ENCODE results near the gene CCDC88B.

CCDC88B gene

GRCh38 chr11:64298966-64299846, 40.8 kb upstream of the CCDC88B start:
- no peaks in the 10 kb centered on the region for H3K36me3 ChIP-seq (ENCODE audit: control insufficient read depth, insufficient read depth, low read length)
- H3K4me1 ChIP-seq (ENCODE audit: control insufficient read depth, insufficient read depth, low read length), result peaks cover 4% of the 10 kb centered on the region
- H3K27me3 ChIP-seq (ENCODE audit: control insufficient read depth, insufficient read depth, low read length), result peaks cover 80% of the 10 kb centered on the region
- no peak overlapping the region for H3K9ac ChIP-seq (ENCODE audit: low read depth, low read length)
- H3K9me3 ChIP-seq (ENCODE audit: control insufficient read depth, insufficient read depth, low read length), result no peaks in the 10 kb centered on the region
- peak overlapping the region; percentile 65 for H3K4me3 ChIP-seq (ENCODE audit: low read depth, low read length)

GRCh38 chr11:64299847-64300648, 40.0 kb upstream of the CCDC88B start, which contains the start of gene CATSPERZ:
TSS of gene CATSPERZ (plus strand) at chr11:64300358. CDS start at chr11:64300411, 53 bp downstream.
- Histone ChIP-seq H3K36me3 (ENCODE audit: control insufficient read depth, insufficient read depth, low read length) (no peaks in the 10 kb centered on the region), H3K4me1 (ENCODE audit: control insufficient read depth, insufficient read depth, low read length) (peaks cover 5% of the 10 kb centered on the region), H3K9ac (ENCODE audit: low read depth, low read length) (no peak within 1 kb of the TSS), H3K4me3 (ENCODE audit: low read depth, low read length) (peak within 1 kb of the TSS; percentile 65), H3K9me3 (ENCODE audit: control insufficient read depth, insufficient read depth, low read length) (no peaks in the 10 kb centered on the region), H3K27me3 (ENCODE audit: control insufficient read depth, insufficient read depth, low read length) (peaks cover 71% of the 10 kb centered on the region)

GRCh38 chr11:64303109-64304031, 36.6 kb upstream of the CCDC88B start:
- Histone ChIP-seq H3K27me3 (ENCODE audit: control insufficient read depth, insufficient read depth, low read length) (peaks cover 38% of the 10 kb centered on the region), H3K4me3 (ENCODE audit: low read depth, low read length) (no peak overlapping the region), H3K9ac (ENCODE audit: low read depth, low read length) (no peak overlapping the region)

GRCh38 chr11:64304032-64304315, 36.0 kb upstream of the CCDC88B start:
- no peaks in the 10 kb centered on the region for H3K9me3 ChIP-seq (ENCODE audit: control insufficient read depth, insufficient read depth, low read length)
- H3K27me3 ChIP-seq (ENCODE audit: control insufficient read depth, insufficient read depth, low read length), result peaks cover 32% of the 10 kb centered on the region
- peaks cover 5% of the 10 kb centered on the region for H3K4me1 ChIP-seq (ENCODE audit: control insufficient read depth, insufficient read depth, low read length)
- H3K4me3 ChIP-seq (ENCODE audit: low read depth, low read length), result peak overlapping the region; percentile 91
- no peak overlapping the region for H3K9ac ChIP-seq (ENCODE audit: low read depth, low read length)
- H3K36me3 ChIP-seq (ENCODE audit: control insufficient read depth, insufficient read depth, low read length), result no peaks in the 10 kb centered on the region

More at GRCh38 chr11:64303109-64304031, 36.6 kb upstream of the CCDC88B start:
- Histone ChIP-seq H3K36me3 (ENCODE audit: control insufficient read depth, insufficient read depth, low read length) (no peaks in the 10 kb centered on the region), H3K9me3 (ENCODE audit: control insufficient read depth, insufficient read depth, low read length) (no peaks in the 10 kb centered on the region), H3K4me1 (ENCODE audit: control insufficient read depth, insufficient read depth, low read length) (peaks cover 5% of the 10 kb centered on the region)

GRCh38 chr11:64304316-64305072, 35.5 kb upstream of the CCDC88B start:
- no peaks in the 10 kb centered on the region for H3K9me3 ChIP-seq (ENCODE audit: control insufficient read depth, insufficient read depth, low read length)
- no peaks in the 10 kb centered on the region for H3K36me3 ChIP-seq (ENCODE audit: control insufficient read depth, insufficient read depth, low read length)
- H3K27me3 ChIP-seq (ENCODE audit: control insufficient read depth, insufficient read depth, low read length), result peaks cover 27% of the 10 kb centered on the region
- H3K4me3 ChIP-seq (ENCODE audit: low read depth, low read length), result peak overlapping the region; percentile 91
- H3K4me1 ChIP-seq (ENCODE audit: control insufficient read depth, insufficient read depth, low read length), result peaks cover 5% of the 10 kb centered on the region
- H3K9ac ChIP-seq (ENCODE audit: low read depth, low read length), result peak overlapping the region; percentile 97

- H3K9ac ChIP-seq (ENCODE audit: low read depth, low read length), result peak within 1 kb of the TSS; percentile 97
- peaks cover 5% of the 10 kb centered on the region for H3K4me1 ChIP-seq (ENCODE audit: control insufficient read depth, insufficient read depth, low read length)
- H3K27me3 ChIP-seq (ENCODE audit: control insufficient read depth, insufficient read depth, low read length), result peaks cover 20% of the 10 kb centered on the region
- no peaks in the 10 kb centered on the region for H3K36me3 ChIP-seq (ENCODE audit: control insufficient read depth, insufficient read depth, low read length)
- H3K4me3 ChIP-seq (ENCODE audit: low read depth, low read length), result peak within 1 kb of the TSS; percentile 91
- no peaks in the 10 kb centered on the region for H3K9me3 ChIP-seq (ENCODE audit: control insufficient read depth, insufficient read depth, low read length)
Observed at GRCh38 chr11:64305075-64305690, 34.8 kb upstream of the CCDC88B start, which contains the start of gene ESRRA. TSS of gene ESRRA (plus strand) at chr11:64305524. CDS start at chr11:64307180, 1,656 bp downstream.

- Histone ChIP-seq H3K9ac (ENCODE audit: low read depth, low read length) (peak overlapping the region; percentile 93), H3K4me3 (ENCODE audit: low read depth, low read length) (peak overlapping the region; percentile 80)
Observed at GRCh38 chr11:64305691-64306562, 34.1 kb upstream of the CCDC88B start.

GRCh38 chr11:64306563-64306875, 33.5 kb upstream of the CCDC88B start:
- no peaks in the 10 kb centered on the region for H3K9me3 ChIP-seq (ENCODE audit: control insufficient read depth, insufficient read depth, low read length)
- H3K4me3 ChIP-seq (ENCODE audit: low read depth, low read length), result peak overlapping the region; percentile 80
- H3K36me3 ChIP-seq (ENCODE audit: control insufficient read depth, insufficient read depth, low read length), result peaks cover 2% of the 10 kb centered on the region
- peaks cover 8% of the 10 kb centered on the region for H3K27me3 ChIP-seq (ENCODE audit: control insufficient read depth, insufficient read depth, low read length)
- peak overlapping the region; percentile 93 for H3K9ac ChIP-seq (ENCODE audit: low read depth, low read length)
- peaks cover 5% of the 10 kb centered on the region for H3K4me1 ChIP-seq (ENCODE audit: control insufficient read depth, insufficient read depth, low read length)

More at GRCh38 chr11:64305691-64306562, 34.1 kb upstream of the CCDC88B start:
- H3K36me3 ChIP-seq (ENCODE audit: control insufficient read depth, insufficient read depth, low read length), result no peaks in the 10 kb centered on the region
- peaks cover 13% of the 10 kb centered on the region for H3K27me3 ChIP-seq (ENCODE audit: control insufficient read depth, insufficient read depth, low read length)
- H3K4me1 ChIP-seq (ENCODE audit: control insufficient read depth, insufficient read depth, low read length), result peaks cover 5% of the 10 kb centered on the region
- H3K9me3 ChIP-seq (ENCODE audit: control insufficient read depth, insufficient read depth, low read length), result no peaks in the 10 kb centered on the region

- Histone ChIP-seq H3K9me3 (ENCODE audit: control insufficient read depth, insufficient read depth, low read length) (no peaks in the 10 kb centered on the region), H3K36me3 (ENCODE audit: control insufficient read depth, insufficient read depth, low read length) (peaks cover 2% of the 10 kb centered on the region), H3K4me1 (ENCODE audit: control insufficient read depth, insufficient read depth, low read length) (peaks cover 5% of the 10 kb centered on the region), H3K4me3 (ENCODE audit: low read depth, low read length) (peak overlapping the region; percentile 80), H3K9ac (ENCODE audit: low read depth, low read length) (peak overlapping the region; percentile 93), H3K27me3 (ENCODE audit: control insufficient read depth, insufficient read depth, low read length) (peaks cover 2% of the 10 kb centered on the region)
Observed at GRCh38 chr11:64306876-64307622, 33.0 kb upstream of the CCDC88B start.
